ENCODE results near the gene COP1. TPM values are rescaled to one million over a fixed set of nuclear protein-coding genes. Genes with fewer than 3 reads are reported as not detected.
"Not testable (repeated sequence)": the region's sequence is repeated elsewhere in the genome, so short reads cannot be mapped to it uniquely, and the experiment has no call there.

COP1 gene
- total RNA-seq, 1 donor from 2014 or later = 76.7 TPM

- H3K9ac ChIP-seq (ENCODE audit: low read depth in 1 of 3, low read length in 3 of 3) = no peak overlapping the region
- peaks cover 13 to 29% (median 15%) of the 10 kb centered on the region in 3 donors for H3K36me3 ChIP-seq (ENCODE audit: control insufficient read depth in 3 of 3, insufficient read depth in 3 of 3, low read length in 3 of 3)
- H3K4me1 ChIP-seq (ENCODE audit: control insufficient read depth in 3 of 3, insufficient read depth in 3 of 3, low read length in 3 of 3) = no peaks in the 10 kb centered on the region
- no peaks in the 10 kb centered on the region for H3K27me3 ChIP-seq (ENCODE audit: control insufficient read depth in 3 of 3, insufficient read depth in 3 of 3, low read length in 3 of 3)
- peaks cover 5 to 14% (median 10%) of the 10 kb centered on the region in 3 donors for H3K9me3 ChIP-seq (ENCODE audit: control insufficient read depth in 3 of 3, low read length in 3 of 3)
- H3K27ac ChIP-seq (ENCODE audit: low read depth, low read length) = no peak overlapping the region
- no peak overlapping the region for H3K4me3 ChIP-seq (ENCODE audit: low read length in 3 of 3)
Measured at GRCh38 chr1:176101951-176102642, 105.0 kb downstream of the COP1 start.

- Histone ChIP-seq H3K27ac (ENCODE audit: low read depth, low read length) (no peak overlapping the region), H3K27me3 (ENCODE audit: control insufficient read depth in 3 of 3, insufficient read depth in 3 of 3, low read length in 3 of 3) (no peaks in the 10 kb centered on the region), H3K4me1 (ENCODE audit: control insufficient read depth in 3 of 3, insufficient read depth in 3 of 3, low read length in 3 of 3) (no peaks in the 10 kb centered on the region), H3K36me3 (ENCODE audit: control insufficient read depth in 3 of 3, insufficient read depth in 3 of 3, low read length in 3 of 3) (peaks cover 13 to 40% (median 23%) of the 10 kb centered on the region in 3 donors), H3K9ac (ENCODE audit: low read depth in 1 of 3, low read length in 3 of 3) (no peak overlapping the region), H3K4me3 (ENCODE audit: low read length in 3 of 3) (no peak overlapping the region), H3K9me3 (ENCODE audit: control insufficient read depth in 3 of 3, low read length in 3 of 3) (peaks cover 5 to 17% (median 14%) of the 10 kb centered on the region in 3 donors)
Measured at GRCh38 chr1:176098560-176098959, 108.5 kb downstream of the COP1 start.

- Histone ChIP-seq H3K4me3 (ENCODE audit: low read length in 3 of 3) (no peak overlapping the region), H3K9ac (ENCODE audit: low read depth in 1 of 3, low read length in 3 of 3) (no peak overlapping the region), H3K4me1 (ENCODE audit: control insufficient read depth in 3 of 3, insufficient read depth in 3 of 3, low read length in 3 of 3) (no peaks in the 10 kb centered on the region), H3K27me3 (ENCODE audit: control insufficient read depth in 3 of 3, insufficient read depth in 3 of 3, low read length in 3 of 3) (no peaks in the 10 kb centered on the region), H3K9me3 (ENCODE audit: control insufficient read depth in 3 of 3, low read length in 3 of 3) (peaks cover 5 to 12% (median 11%) of the 10 kb centered on the region in 3 donors), H3K36me3 (ENCODE audit: control insufficient read depth in 3 of 3, insufficient read depth in 3 of 3, low read length in 3 of 3) (peaks cover 7 to 22% (median 19%) of the 10 kb centered on the region in 3 donors), H3K27ac (ENCODE audit: low read depth, low read length) (no peak overlapping the region)
Measured at GRCh38 chr1:176096015-176096414, 111.1 kb downstream of the COP1 start.

- Histone ChIP-seq H3K4me3 (ENCODE audit: low read length in 3 of 3) (no peak overlapping the region), H3K27me3 (ENCODE audit: control insufficient read depth in 3 of 3, insufficient read depth in 3 of 3, low read length in 3 of 3) (no peaks in the 10 kb centered on the region), H3K36me3 (ENCODE audit: control insufficient read depth in 3 of 3, insufficient read depth in 3 of 3, low read length in 3 of 3) (peaks cover 0 to under 1% (median 0%) of the 10 kb centered on the region in 3 donors), H3K27ac (ENCODE audit: low read depth, low read length) (no peak overlapping the region), H3K4me1 (ENCODE audit: control insufficient read depth in 3 of 3, insufficient read depth in 3 of 3, low read length in 3 of 3) (no peaks in the 10 kb centered on the region), H3K9ac (ENCODE audit: low read depth in 1 of 3, low read length in 3 of 3) (no peak overlapping the region), H3K9me3 (ENCODE audit: control insufficient read depth in 3 of 3, low read length in 3 of 3) (no peaks in the 10 kb centered on the region)
Measured at GRCh38 chr1:176090766-176091165, 116.3 kb downstream of the COP1 start.

- not testable (repeated sequence) for H3K4me3 ChIP-seq (ENCODE audit: low read length in 3 of 3); H3K4me1 ChIP-seq (ENCODE audit: control insufficient read depth in 3 of 3, insufficient read depth in 3 of 3, low read length in 3 of 3); H3K27ac ChIP-seq (ENCODE audit: low read depth, low read length); H3K9ac ChIP-seq (ENCODE audit: low read depth in 1 of 3, low read length in 3 of 3); H3K36me3 ChIP-seq (ENCODE audit: control insufficient read depth in 3 of 3, insufficient read depth in 3 of 3, low read length in 3 of 3); H3K9me3 ChIP-seq (ENCODE audit: control insufficient read depth in 3 of 3, low read length in 3 of 3); H3K27me3 ChIP-seq (ENCODE audit: control insufficient read depth in 3 of 3, insufficient read depth in 3 of 3, low read length in 3 of 3)
Measured at GRCh38 chr1:176087746-176088145, 119.3 kb downstream of the COP1 start.

GRCh38 chr1:176073524-176074157 is 133.4 kb downstream of the COP1 start:
- Histone ChIP-seq H3K36me3 (ENCODE audit: control insufficient read depth in 3 of 3, insufficient read depth in 3 of 3, low read length in 3 of 3) (peaks cover 0 to 3% (median 0%) of the 10 kb centered on the region in 3 donors), H3K4me1 (ENCODE audit: control insufficient read depth in 3 of 3, insufficient read depth in 3 of 3, low read length in 3 of 3) (no peaks in the 10 kb centered on the region), H3K4me3 (ENCODE audit: low read length in 3 of 3) (no peak overlapping the region), H3K9me3 (ENCODE audit: control insufficient read depth in 3 of 3, low read length in 3 of 3) (no peaks in the 10 kb centered on the region), H3K27ac (ENCODE audit: low read depth, low read length) (no peak overlapping the region), H3K27me3 (ENCODE audit: control insufficient read depth in 3 of 3, insufficient read depth in 3 of 3, low read length in 3 of 3) (no peaks in the 10 kb centered on the region), H3K9ac (ENCODE audit: low read depth in 1 of 3, low read length in 3 of 3) (no peak overlapping the region)

GRCh38 chr1:176068901-176069300 is 138.2 kb downstream of the COP1 start:
- peaks cover 0 to 3% (median 0%) of the 10 kb centered on the region in 3 donors for H3K36me3 ChIP-seq (ENCODE audit: control insufficient read depth in 3 of 3, insufficient read depth in 3 of 3, low read length in 3 of 3)
- H3K27ac ChIP-seq (ENCODE audit: low read depth, low read length) = no peak overlapping the region
- H3K9ac ChIP-seq (ENCODE audit: low read depth in 1 of 3, low read length in 3 of 3) = no peak overlapping the region
- no peak overlapping the region for H3K4me3 ChIP-seq (ENCODE audit: low read length in 3 of 3)
- no peaks in the 10 kb centered on the region for H3K4me1 ChIP-seq (ENCODE audit: control insufficient read depth in 3 of 3, insufficient read depth in 3 of 3, low read length in 3 of 3)
- no peaks in the 10 kb centered on the region for H3K9me3 ChIP-seq (ENCODE audit: control insufficient read depth in 3 of 3, low read length in 3 of 3)
- H3K27me3 ChIP-seq (ENCODE audit: control insufficient read depth in 3 of 3, insufficient read depth in 3 of 3, low read length in 3 of 3) = no peaks in the 10 kb centered on the region

GRCh38 chr1:176068256-176068655 is 138.8 kb downstream of the COP1 start:
- H3K36me3 ChIP-seq (ENCODE audit: control insufficient read depth in 3 of 3, insufficient read depth in 3 of 3, low read length in 3 of 3) = peaks cover 0 to 3% (median 0%) of the 10 kb centered on the region in 3 donors
- no peaks in the 10 kb centered on the region for H3K9me3 ChIP-seq (ENCODE audit: control insufficient read depth in 3 of 3, low read length in 3 of 3)
- no peak overlapping the region for H3K9ac ChIP-seq (ENCODE audit: low read depth in 1 of 3, low read length in 3 of 3)
- H3K27me3 ChIP-seq (ENCODE audit: control insufficient read depth in 3 of 3, insufficient read depth in 3 of 3, low read length in 3 of 3) = no peaks in the 10 kb centered on the region
- no peaks in the 10 kb centered on the region for H3K4me1 ChIP-seq (ENCODE audit: control insufficient read depth in 3 of 3, insufficient read depth in 3 of 3, low read length in 3 of 3)
- H3K27ac ChIP-seq (ENCODE audit: low read depth, low read length) = no peak overlapping the region
- H3K4me3 ChIP-seq (ENCODE audit: low read length in 3 of 3) = no peak overlapping the region

GRCh38 chr1:176066709-176067108 is 140.4 kb downstream of the COP1 start:
- H3K27ac ChIP-seq (ENCODE audit: low read depth, low read length) = no peak overlapping the region
- no peaks in the 10 kb centered on the region for H3K9me3 ChIP-seq (ENCODE audit: control insufficient read depth in 3 of 3, low read length in 3 of 3)
- H3K27me3 ChIP-seq (ENCODE audit: control insufficient read depth in 3 of 3, insufficient read depth in 3 of 3, low read length in 3 of 3) = no peaks in the 10 kb centered on the region
- H3K36me3 ChIP-seq (ENCODE audit: control insufficient read depth in 3 of 3, insufficient read depth in 3 of 3, low read length in 3 of 3) = peaks cover 0 to 3% (median 0%) of the 10 kb centered on the region in 3 donors
- H3K4me3 ChIP-seq (ENCODE audit: low read length in 3 of 3) = no peak overlapping the region
- H3K4me1 ChIP-seq (ENCODE audit: control insufficient read depth in 3 of 3, insufficient read depth in 3 of 3, low read length in 3 of 3) = no peaks in the 10 kb centered on the region
- H3K9ac ChIP-seq (ENCODE audit: low read depth in 1 of 3, low read length in 3 of 3) = no peak overlapping the region

GRCh38 chr1:176058686-176059085 is 148.4 kb downstream of the COP1 start:
- no peaks in the 10 kb centered on the region for H3K27me3 ChIP-seq (ENCODE audit: control insufficient read depth in 3 of 3, insufficient read depth in 3 of 3, low read length in 3 of 3)
- no peak overlapping the region for H3K9ac ChIP-seq (ENCODE audit: low read depth in 1 of 3, low read length in 3 of 3)
- H3K4me1 ChIP-seq (ENCODE audit: control insufficient read depth in 3 of 3, insufficient read depth in 3 of 3, low read length in 3 of 3) = no peaks in the 10 kb centered on the region

More at GRCh38 chr1:176058686-176059085, 148.4 kb downstream of the COP1 start:
- Histone ChIP-seq H3K4me3 (ENCODE audit: low read length in 3 of 3) (no peak overlapping the region), H3K9me3 (ENCODE audit: control insufficient read depth in 3 of 3, low read length in 3 of 3) (no peaks in the 10 kb centered on the region), H3K27ac (ENCODE audit: low read depth, low read length) (no peak overlapping the region), H3K36me3 (ENCODE audit: control insufficient read depth in 3 of 3, insufficient read depth in 3 of 3, low read length in 3 of 3) (no peaks in the 10 kb centered on the region)
